Measurements from ENCODE around the gene PRKCA.

Gene PRKCA

DNA sequence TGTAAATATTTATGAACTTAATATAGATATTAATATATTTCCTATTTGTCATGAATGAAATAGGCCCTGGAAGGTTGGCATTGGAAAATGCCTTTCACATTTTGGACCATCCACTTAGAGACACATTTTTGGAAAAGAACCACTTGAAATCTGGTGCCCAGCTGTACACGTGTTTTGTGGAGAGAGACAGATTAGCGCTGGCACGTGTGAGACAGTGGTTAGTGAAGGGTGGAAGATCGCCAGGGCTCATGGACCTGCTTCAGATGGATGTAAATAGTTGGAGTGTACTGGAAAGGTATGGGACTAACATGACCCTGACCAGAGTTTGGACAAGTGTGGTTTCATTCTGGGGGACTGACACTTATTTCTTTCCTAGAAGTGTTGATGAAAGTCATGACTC lies 222.9 kb downstream of the PRKCA start:
- no peak for DNase-seq (ENCODE audit: low read depth in 1 of 2, low spot score in 1 of 2)
- Histone ChIP-seq H3K27me3 (ENCODE audit: insufficient read depth, poor library complexity, severe bottlenecking) (no peaks in the 10 kb centered on the region), H3K27ac (replicated peaks) (no peak overlapping the region), H3K4me3 (replicated peaks; ENCODE audit: insufficient read depth, low read length) (no peak overlapping the region)
- TF ChIP-seq POLR2AphosphoS5 (IDR thresholded peaks at IDR 0.05; ENCODE audit: low read depth) (no peak), SPI1 (IDR thresholded peaks at IDR 0.05; ENCODE audit: borderline replicate concordance, low read depth) (no peak), GABPA (IDR thresholded peaks at IDR 0.05; ENCODE audit: low read depth) (no peak)
- TF ChIP-seq, protein P1, sequence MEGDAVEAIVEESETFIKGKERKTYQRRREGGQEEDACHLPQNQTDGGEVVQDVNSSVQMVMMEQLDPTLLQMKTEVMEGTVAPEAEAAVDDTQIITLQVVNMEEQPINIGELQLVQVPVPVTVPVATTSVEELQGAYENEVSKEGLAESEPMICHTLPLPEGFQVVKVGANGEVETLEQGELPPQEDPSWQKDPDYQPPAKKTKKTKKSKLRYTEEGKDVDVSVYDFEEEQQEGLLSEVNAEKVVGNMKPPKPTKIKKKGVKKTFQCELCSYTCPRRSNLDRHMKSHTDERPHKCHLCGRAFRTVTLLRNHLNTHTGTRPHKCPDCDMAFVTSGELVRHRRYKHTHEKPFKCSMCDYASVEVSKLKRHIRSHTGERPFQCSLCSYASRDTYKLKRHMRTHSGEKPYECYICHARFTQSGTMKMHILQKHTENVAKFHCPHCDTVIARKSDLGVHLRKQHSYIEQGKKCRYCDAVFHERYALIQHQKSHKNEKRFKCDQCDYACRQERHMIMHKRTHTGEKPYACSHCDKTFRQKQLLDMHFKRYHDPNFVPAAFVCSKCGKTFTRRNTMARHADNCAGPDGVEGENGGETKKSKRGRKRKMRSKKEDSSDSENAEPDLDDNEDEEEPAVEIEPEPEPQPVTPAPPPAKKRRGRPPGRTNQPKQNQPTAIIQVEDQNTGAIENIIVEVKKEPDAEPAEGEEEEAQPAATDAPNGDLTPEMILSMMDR (IDR thresholded peaks at IDR 0.05; ENCODE audit: insufficient read depth, low read length) = no peak
- TF ChIP-seq, protein P2, sequence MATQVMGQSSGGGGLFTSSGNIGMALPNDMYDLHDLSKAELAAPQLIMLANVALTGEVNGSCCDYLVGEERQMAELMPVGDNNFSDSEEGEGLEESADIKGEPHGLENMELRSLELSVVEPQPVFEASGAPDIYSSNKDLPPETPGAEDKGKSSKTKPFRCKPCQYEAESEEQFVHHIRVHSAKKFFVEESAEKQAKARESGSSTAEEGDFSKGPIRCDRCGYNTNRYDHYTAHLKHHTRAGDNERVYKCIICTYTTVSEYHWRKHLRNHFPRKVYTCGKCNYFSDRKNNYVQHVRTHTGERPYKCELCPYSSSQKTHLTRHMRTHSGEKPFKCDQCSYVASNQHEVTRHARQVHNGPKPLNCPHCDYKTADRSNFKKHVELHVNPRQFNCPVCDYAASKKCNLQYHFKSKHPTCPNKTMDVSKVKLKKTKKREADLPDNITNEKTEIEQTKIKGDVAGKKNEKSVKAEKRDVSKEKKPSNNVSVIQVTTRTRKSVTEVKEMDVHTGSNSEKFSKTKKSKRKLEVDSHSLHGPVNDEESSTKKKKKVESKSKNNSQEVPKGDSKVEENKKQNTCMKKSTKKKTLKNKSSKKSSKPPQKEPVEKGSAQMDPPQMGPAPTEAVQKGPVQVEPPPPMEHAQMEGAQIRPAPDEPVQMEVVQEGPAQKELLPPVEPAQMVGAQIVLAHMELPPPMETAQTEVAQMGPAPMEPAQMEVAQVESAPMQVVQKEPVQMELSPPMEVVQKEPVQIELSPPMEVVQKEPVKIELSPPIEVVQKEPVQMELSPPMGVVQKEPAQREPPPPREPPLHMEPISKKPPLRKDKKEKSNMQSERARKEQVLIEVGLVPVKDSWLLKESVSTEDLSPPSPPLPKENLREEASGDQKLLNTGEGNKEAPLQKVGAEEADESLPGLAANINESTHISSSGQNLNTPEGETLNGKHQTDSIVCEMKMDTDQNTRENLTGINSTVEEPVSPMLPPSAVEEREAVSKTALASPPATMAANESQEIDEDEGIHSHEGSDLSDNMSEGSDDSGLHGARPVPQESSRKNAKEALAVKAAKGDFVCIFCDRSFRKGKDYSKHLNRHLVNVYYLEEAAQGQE (IDR thresholded peaks at IDR 0.05; ENCODE audit: insufficient replicate concordance, low read depth) = no peak

DNA sequence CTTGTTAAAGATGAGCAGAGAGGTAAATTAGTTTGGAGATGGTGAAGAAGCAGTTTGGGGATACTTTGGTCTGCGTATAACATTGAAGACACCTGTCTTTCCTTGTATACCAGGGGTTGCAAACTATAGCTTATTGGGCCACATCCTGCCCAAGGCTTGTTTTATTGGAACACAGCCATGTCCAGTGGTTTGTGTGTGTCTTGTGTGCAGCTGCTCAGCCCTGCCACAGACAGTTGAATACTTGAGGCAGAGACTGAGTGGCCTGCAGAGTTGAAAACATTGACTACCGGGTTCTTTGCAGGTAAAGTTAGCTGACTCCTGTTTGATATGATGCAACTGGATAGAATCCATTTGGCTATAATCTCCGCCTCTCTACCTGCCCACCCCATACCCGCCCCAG lies 224.4 kb downstream of the PRKCA start:
- H3K27me3 ChIP-seq (ENCODE audit: insufficient read depth, poor library complexity, severe bottlenecking) = no peaks in the 10 kb centered on the region
- no peak overlapping the region for H3K27ac ChIP-seq (replicated peaks)
- no peak overlapping the region for H3K4me3 ChIP-seq (replicated peaks; ENCODE audit: insufficient read depth, low read length)
- DNase-seq (ENCODE audit: low read depth in 1 of 2, low spot score in 1 of 2) = no peak
- TF ChIP-seq GABPA (IDR thresholded peaks at IDR 0.05; ENCODE audit: low read depth) (no peak), POLR2AphosphoS5 (IDR thresholded peaks at IDR 0.05; ENCODE audit: low read depth) (no peak), SPI1 (IDR thresholded peaks at IDR 0.05; ENCODE audit: borderline replicate concordance, low read depth) (no peak)
- TF ChIP-seq, protein P1 (IDR thresholded peaks at IDR 0.05; ENCODE audit: insufficient read depth, low read length) = no peak
- TF ChIP-seq, protein P2 (IDR thresholded peaks at IDR 0.05; ENCODE audit: insufficient replicate concordance, low read depth) = no peak

DNA sequence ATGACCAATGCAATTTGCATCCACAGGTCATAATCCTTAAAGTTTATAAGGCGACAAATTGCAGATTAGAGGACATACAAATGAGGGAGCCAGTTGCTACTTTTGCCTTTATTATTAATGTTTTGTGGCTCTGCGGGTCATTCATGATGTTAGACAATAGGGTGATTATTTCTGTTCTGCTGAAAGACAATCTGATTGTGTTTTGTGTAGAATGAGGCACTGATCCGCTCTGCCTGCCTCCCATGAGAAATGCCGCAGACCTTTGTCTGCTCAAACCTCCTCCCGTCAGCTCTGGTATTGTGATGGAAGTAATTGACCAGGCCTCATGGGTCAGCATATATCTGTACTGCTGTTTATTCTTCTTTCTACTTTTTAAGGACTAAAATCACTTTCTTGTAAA lies 224.9 kb downstream of the PRKCA start:
- DNase-seq (ENCODE audit: low read depth in 1 of 2, low spot score in 1 of 2) = no peak
- no peak overlapping the region for H3K4me3 ChIP-seq (replicated peaks; ENCODE audit: insufficient read depth, low read length)
- H3K27ac ChIP-seq (replicated peaks) = no peak overlapping the region
- H3K27me3 ChIP-seq (ENCODE audit: insufficient read depth, poor library complexity, severe bottlenecking) = no peaks in the 10 kb centered on the region
- TF ChIP-seq, protein P1 (IDR thresholded peaks at IDR 0.05; ENCODE audit: insufficient read depth, low read length) = no peak
- TF ChIP-seq POLR2AphosphoS5 (IDR thresholded peaks at IDR 0.05; ENCODE audit: low read depth) = no peak
- TF ChIP-seq, protein P2 (IDR thresholded peaks at IDR 0.05; ENCODE audit: insufficient replicate concordance, low read depth) = no peak
- TF ChIP-seq SPI1 (IDR thresholded peaks at IDR 0.05; ENCODE audit: borderline replicate concordance, low read depth) = no peak
- TF ChIP-seq GABPA (IDR thresholded peaks at IDR 0.05; ENCODE audit: low read depth) = no peak

All from HL-60 (cell line).